Measurements from ENCODE around the gene F8. TPM values are rescaled to one million over a fixed set of nuclear protein-coding genes. Genes with fewer than 3 reads are reported as not detected.

The F8 gene
- total RNA-seq, 3 donors from 2014 or later (not counting 1 experiment from before 2014, with no cell fraction given): 1.4 to 4.6 (median 2.8) TPM

- Mint-ChIP-seq H3K27ac (no peak overlapping the region), H3K4me3 (no peak overlapping the region), H3K36me3 (no peaks in the 10 kb centered on the region), H3K9me3 (no peaks in the 10 kb centered on the region), H3K27me3 (ENCODE audit: low read depth in 2 of 2) (peaks cover 0 to 6% of the 10 kb centered on the region in 2 donors), H3K4me1 (no peaks in the 10 kb centered on the region)
- no CpG with 5 or more reads among the region's 2 CpGs for WGBS (ENCODE audit: insufficient coverage)
- no peak overlapping the region for H3K4me3 ChIP-seq (ENCODE audit: low read length)
- TF ChIP-seq, protein P1, sequence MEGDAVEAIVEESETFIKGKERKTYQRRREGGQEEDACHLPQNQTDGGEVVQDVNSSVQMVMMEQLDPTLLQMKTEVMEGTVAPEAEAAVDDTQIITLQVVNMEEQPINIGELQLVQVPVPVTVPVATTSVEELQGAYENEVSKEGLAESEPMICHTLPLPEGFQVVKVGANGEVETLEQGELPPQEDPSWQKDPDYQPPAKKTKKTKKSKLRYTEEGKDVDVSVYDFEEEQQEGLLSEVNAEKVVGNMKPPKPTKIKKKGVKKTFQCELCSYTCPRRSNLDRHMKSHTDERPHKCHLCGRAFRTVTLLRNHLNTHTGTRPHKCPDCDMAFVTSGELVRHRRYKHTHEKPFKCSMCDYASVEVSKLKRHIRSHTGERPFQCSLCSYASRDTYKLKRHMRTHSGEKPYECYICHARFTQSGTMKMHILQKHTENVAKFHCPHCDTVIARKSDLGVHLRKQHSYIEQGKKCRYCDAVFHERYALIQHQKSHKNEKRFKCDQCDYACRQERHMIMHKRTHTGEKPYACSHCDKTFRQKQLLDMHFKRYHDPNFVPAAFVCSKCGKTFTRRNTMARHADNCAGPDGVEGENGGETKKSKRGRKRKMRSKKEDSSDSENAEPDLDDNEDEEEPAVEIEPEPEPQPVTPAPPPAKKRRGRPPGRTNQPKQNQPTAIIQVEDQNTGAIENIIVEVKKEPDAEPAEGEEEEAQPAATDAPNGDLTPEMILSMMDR (IDR thresholded peaks at IDR 0.05): peak; percentile 67
- H3K27ac ChIP-seq (ENCODE audit: low read length): no peak overlapping the region
- no peaks in the 10 kb centered on the region for H3K27me3 ChIP-seq (ENCODE audit: control insufficient read depth, insufficient read depth, low read length)
- ATAC-seq: peak; percentile 72 to 80 (median 77)
- H3K9me3 ChIP-seq (ENCODE audit: control insufficient read depth, insufficient read depth, low read length): no peaks in the 10 kb centered on the region
- DNase-seq: peak in 1 of 2 donors; percentile 67
- H3K4me1 ChIP-seq (ENCODE audit: control insufficient read depth, insufficient read depth, low read length): no peaks in the 10 kb centered on the region
- no peaks in the 10 kb centered on the region for H3K36me3 ChIP-seq (ENCODE audit: control insufficient read depth, insufficient read depth, low read length)
- intact Hi-C loops (cut with micrococcal nuclease): loop anchor here (10.0 kb wide), 1 partner anchor 126 kb away; no protein-coding TSS in a partner anchor
Measured at GRCh38 chrX:154840856-154841255, 181.7 kb downstream of the F8 start.

GRCh38 chrX:154836163-154836562 is 186.4 kb downstream of the F8 start:
- H3K27me3 Mint-ChIP-seq (ENCODE audit: low read depth in 2 of 2): no peaks in the 10 kb centered on the region
- no peak overlapping the region for H3K27ac Mint-ChIP-seq
- TF ChIP-seq, protein P1 (IDR thresholded peaks at IDR 0.05): no peak
- H3K4me3 ChIP-seq (ENCODE audit: low read length): no peak overlapping the region
- intact Hi-C loops (cut with micrococcal nuclease): no loop called here
- H3K4me1 Mint-ChIP-seq: no peaks in the 10 kb centered on the region
- no CpG with 5 or more reads among the region's 1 CpG for WGBS (ENCODE audit: insufficient coverage)
- no peak for DNase-seq
- ATAC-seq: no peak
- H3K27me3 ChIP-seq (ENCODE audit: control insufficient read depth, insufficient read depth, low read length): no peaks in the 10 kb centered on the region
- no peaks in the 10 kb centered on the region for H3K36me3 ChIP-seq (ENCODE audit: control insufficient read depth, insufficient read depth, low read length)
- no peaks in the 10 kb centered on the region for H3K9me3 Mint-ChIP-seq
- H3K27ac ChIP-seq (ENCODE audit: low read length): no peak overlapping the region
- no peaks in the 10 kb centered on the region for H3K9me3 ChIP-seq (ENCODE audit: control insufficient read depth, insufficient read depth, low read length)
- no peaks in the 10 kb centered on the region for H3K4me1 ChIP-seq (ENCODE audit: control insufficient read depth, insufficient read depth, low read length)
- H3K4me3 Mint-ChIP-seq: no peak overlapping the region
- no peaks in the 10 kb centered on the region for H3K36me3 Mint-ChIP-seq

DNA sequence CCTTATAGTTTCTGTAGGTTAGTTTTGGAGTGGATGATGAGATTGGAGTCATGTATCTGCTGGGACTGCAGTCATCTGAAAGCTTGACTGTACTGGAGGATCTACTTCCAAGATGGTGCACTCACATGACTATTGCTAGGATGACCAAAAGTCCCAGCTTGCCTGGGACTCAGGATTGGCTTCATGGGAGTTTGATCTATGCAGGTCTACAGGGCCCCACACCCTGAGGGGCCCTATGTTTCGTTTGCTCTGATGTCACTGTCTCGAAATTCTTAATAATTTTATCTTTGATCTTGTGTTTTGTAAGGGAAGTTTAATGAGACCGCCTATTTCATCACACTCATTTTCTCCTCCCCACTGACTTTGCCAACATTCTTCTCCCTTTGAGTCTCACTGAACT is 188.0 kb downstream of the F8 start, which contains the start of gene SMIM9:
Gene SMIM9 (minus strand): TSS at position 101 of the 400 bp plus-strand sequence. CDS start 3,806 bp downstream, outside the sequence.
- whole genome bisulfite sequencing (ENCODE audit: insufficient coverage): no CpG with 5 or more reads among the region's 3 CpGs
- no peaks in the 10 kb centered on the region for H3K4me1 ChIP-seq (ENCODE audit: control insufficient read depth, insufficient read depth, low read length)

More for the DNA sequence above, 188.0 kb downstream of the F8 start, which contains the start of gene SMIM9:
- Mint-ChIP-seq H3K4me3 (no peak within 1 kb of the TSS), H3K36me3 (no peaks in the 10 kb centered on the region), H3K4me1 (peaks cover 0 to 4% of the 10 kb centered on the region in 2 donors), H3K27me3 (ENCODE audit: low read depth in 2 of 2) (no peaks in the 10 kb centered on the region), H3K9me3 (no peaks in the 10 kb centered on the region), H3K27ac (no peak within 1 kb of the TSS)
- no peaks in the 10 kb centered on the region for H3K9me3 ChIP-seq (ENCODE audit: control insufficient read depth, insufficient read depth, low read length)
- no peaks in the 10 kb centered on the region for H3K27me3 ChIP-seq (ENCODE audit: control insufficient read depth, insufficient read depth, low read length)
- H3K27ac ChIP-seq (ENCODE audit: low read length): no peak within 1 kb of the TSS
- no peak for ATAC-seq
- intact Hi-C loops (cut with micrococcal nuclease): no loop called here
- no peaks in the 10 kb centered on the region for H3K36me3 ChIP-seq (ENCODE audit: control insufficient read depth, insufficient read depth, low read length)
- TF ChIP-seq, protein P1 (IDR thresholded peaks at IDR 0.05): no peak
- no peak for DNase-seq
- no peak within 1 kb of the TSS for H3K4me3 ChIP-seq (ENCODE audit: low read length)
